ENCODE data around the gene STK32B.

- TF ChIP-seq POLR2AphosphoS5 (IDR thresholded peaks at IDR 0.05; ENCODE audit: low read depth, low read length) (no peak), CTCF (IDR thresholded peaks at IDR 0.05) (no peak), SIN3A (IDR thresholded peaks at IDR 0.05; ENCODE audit: borderline replicate concordance, insufficient read depth, low read depth, low read length) (no peak)
Observed at GRCh38 chr4:5146248-5146647, 95.0 kb downstream of the STK32B start.

Data from Panc1 (cell line).